ENCODE measurements around the gene STPG1.

Gene STPG1

DNA sequence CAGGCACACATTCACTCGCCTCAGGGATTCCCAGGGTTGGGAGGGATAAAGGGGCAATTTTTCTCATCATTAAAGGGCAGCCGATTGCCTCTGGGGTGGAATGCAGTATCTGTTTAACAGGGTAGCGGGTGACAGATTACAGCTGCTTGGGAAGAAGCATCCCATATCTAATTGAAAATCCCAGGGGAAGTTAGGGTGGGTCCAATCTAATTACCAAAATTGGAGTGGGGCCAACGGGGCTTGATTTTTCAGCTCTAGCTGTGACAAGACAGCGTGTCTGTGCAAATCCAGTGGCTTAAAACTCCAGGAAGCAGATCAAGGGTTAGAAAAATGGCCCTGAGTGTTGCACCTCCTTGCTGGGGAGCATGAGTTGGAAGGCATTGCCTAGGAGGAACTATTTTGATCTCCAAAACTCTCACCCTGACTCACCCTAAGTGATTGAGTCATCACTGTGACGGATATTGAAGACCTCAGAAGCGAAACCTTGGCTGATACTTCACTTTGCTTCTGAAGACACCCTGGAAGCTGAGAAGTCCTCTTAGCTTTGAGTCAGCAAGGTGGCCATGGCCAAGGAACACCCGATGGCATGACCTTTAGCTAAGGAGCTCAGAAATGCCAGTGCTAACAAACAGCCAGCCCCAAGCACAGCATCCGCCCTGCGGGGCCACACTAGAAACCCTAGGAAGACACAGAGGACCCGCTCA is 48.5 kb downstream of the STPG1 start:
- no peak for DNase-seq

DNA sequence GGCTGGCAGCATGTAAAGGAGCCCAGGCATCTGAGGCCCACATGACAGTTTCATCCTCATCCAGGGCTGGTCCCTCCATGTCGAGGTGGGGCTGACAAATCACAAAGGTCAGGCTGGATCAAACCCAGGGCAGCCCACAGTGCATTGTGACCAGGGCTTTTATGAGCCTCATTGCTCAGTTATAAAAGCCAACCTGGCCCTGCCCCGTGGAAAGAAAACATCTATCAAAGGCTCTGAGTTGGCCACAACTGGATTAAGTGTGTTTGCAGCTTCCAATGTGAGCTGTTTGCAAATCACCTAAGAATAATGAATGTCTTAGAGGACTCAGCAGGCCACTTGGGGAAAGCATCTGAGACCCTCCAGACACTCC is 49.0 kb downstream of the STPG1 start:
- DNase-seq, result no peak

DNA sequence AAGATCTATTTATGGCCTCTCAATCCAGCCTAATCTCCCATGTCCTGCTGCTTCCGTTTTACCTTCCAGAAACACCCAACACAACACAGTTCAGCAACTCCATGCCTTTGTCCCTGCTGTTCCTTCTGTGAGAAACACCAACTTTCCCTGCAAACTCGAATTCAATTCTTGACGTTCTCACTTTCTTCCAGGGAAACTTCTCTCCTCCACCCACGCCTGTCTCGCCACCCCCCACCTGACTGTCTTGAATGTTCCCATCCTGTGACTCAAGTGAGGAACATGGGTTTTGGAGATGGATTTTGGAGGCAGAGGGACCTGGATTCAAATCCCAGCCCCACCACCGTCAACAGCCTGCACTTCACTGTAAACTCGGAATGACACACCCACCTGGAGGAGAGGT is 49.6 kb downstream of the STPG1 start:
- no peak for DNase-seq

DNA sequence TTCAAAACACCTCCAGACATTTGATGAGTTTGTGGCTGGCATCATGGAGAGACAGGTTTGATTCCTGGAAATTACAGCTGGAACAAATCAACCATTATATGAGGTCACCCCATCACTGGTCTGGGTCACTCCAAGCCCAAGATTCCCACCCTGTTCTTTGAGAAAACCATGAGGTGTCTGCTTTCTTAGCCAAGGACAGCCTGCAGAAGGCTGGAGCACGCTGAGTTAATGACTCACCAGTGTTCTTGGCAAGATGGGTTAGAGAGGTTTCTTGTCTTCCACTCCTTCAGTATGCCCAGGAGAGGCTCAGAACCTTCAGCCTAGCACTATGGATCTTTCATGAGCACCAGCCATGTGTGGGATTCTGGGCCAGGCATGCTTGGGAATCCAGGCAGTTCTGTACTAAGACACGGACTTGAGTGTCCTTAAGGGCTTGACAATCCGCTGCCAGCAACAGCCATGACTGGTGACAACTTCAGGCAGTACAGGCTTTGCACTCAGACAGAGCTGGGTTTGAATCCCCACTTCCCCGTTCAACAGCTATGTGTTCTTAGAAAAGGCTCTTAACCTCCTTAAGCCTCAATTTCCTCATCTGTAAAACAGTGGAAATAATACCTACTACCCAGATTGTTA is 50.5 kb downstream of the STPG1 start:
- no peak for DNase-seq

DNA sequence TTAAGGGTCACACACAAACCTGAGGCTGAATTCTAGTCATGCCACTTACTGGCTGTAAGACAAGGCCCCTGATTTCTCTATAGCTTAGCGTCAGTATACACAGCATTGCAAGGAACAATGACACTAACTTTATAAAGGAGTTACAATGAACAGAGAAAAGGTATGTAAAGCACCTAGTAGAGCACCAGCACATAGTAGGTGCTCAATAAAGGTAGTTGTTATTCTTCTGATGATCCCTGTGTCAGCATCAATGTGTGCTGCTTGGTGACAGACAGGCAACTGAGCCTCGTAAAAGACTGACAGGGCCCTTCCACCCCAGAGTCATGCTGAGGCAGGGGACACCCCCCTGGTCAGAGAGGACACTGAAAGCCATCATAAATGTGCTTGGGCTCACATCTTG is 51.2 kb downstream of the STPG1 start:
- no peak for DNase-seq

DNA sequence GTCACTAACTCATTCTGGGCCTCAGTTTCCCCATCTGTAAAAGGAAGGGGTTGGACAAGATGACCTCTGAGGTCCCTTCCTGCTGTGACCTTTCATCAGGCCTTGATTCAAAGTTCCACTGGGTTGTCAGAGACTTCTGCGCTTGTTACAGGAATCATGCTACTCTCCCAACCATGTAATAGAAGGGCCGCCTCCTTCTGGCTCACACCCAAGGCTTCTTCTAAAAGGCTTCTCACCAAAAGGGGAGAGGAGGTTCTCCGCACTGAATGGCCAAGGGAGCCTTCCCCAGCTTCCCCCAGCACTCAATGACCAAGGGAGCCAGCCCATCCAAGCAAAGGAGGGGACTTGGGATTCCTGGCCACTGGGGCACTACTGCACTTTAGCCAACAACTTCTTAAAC is 51.8 kb downstream of the STPG1 start:
- no peak for DNase-seq

DNA sequence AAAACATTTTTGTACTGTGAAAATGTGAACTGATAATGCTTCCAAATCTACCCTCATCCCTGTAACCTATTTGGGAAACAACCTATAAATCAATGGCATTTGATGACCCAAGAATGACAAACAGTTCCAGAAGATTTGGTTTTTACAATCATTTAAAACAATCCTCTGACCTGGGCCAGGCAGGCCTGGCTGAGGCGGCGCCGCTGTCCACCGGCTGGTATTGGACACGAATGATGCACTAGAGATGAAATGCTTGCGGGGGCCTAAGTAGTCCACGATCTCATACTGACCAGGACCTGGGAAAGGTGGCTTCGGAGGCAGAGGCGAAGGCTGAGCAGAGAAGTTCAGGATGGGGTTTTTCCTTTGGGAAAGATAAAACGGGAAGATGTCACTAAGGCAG is 52.9 kb downstream of the STPG1 start:
- DNase-seq, result no peak

DNA sequence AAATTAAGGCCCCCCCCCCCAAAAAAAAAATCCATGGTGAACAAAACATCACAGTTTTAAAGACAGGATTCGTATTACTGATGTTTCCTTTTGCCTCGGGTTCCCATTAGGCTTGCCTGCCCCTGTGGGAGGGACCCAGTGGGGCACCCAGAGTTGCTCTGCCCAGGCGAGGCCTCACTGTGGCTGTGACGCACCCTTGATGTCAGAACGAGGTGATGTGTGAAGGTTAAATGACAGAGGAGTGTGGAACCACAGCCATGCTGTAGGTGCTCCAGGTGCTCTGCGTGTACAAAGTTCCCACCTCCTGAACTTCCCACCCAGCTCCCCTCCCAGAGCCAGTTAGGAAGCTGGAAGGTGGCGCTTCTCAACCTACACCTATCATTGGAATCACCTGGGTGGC is 56.5 kb downstream of the STPG1 start:
- DNase-seq, result no peak

DNA sequence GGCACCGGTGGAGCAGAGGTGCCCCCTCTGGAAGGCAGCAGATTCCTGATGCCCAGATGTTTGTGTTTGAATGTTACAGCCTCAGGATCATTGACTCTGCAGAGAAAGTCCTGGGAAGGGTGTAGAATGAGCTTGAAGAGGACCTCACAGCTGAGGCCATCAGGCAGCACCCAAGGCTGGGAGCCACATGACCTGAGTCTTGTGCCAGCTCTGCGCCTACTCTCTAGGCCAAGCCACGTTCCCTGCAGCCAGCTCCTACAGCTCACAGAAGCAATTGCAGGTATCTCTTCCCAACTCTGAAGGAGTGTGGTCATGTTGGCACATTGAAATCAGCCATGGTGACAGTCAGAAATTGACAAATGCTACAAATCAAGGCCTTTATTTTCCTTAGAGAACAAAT is 58.1 kb downstream of the STPG1 start:
- DNase-seq, result no peak

DNA sequence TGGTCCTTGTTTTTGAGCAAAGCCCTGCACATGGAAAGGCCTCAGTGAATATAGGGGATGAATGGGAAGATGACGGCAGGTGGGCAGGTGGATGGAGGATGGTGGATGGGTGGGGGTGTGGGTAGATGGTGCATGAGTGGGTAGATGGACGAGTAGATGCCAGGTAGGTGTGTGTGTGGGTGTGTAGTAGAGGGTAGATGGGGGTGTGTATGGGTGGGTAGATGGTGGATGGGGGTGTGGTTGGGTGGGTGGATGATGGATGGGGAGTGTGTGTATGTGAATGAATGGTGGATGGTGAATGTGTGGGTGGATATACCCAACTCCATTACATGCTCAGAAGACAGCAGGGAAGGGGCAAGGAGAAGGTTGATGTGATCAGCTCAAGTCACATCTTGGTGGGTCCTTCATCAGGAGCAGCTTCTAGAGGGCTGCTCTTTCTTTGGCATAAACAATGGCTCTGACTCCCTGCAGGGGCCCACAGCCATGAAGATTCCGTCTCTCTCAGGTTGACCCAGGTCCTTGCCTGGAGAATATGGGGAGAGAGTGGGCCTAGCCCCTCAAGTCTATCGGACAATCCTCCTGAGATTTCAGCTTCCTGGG is 60.2 kb downstream of the STPG1 start:
- DNase-seq, result no peak

DNA sequence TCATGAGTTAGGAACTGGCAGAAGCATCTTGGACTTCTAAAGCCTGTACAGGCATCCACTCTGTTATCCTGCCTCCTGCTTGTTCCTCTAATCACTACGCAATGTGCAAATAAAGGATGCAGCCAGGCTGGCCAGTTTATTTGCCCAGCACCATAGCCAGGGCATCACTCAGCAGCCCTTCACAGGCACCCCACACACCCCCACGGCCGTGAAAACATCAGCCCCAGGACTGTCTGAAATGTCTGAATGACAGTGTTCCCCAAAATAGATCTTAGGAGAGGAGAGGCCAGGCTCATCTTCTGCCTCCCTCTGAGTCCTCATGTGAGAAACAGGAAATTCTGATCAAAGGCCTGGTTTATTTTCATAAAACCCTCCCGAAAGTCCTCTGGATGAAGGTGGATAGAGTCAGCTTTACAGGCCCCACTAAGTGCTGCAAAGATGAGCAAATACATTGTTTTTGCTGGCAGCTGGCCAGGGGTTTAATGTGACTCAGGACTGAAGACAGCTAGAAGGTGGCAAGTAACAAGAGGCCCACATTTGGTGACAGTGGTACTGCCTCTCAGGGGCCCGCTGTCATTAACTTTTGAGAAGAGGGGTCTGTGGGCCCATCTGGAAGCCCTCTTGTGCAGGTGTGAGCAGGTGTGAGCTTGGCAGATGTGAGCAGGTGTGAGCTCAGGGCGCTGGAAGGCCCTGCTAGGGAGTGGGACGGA is 61.5 kb downstream of the STPG1 start:
- DNase-seq, result peak; percentile 42

DNA sequence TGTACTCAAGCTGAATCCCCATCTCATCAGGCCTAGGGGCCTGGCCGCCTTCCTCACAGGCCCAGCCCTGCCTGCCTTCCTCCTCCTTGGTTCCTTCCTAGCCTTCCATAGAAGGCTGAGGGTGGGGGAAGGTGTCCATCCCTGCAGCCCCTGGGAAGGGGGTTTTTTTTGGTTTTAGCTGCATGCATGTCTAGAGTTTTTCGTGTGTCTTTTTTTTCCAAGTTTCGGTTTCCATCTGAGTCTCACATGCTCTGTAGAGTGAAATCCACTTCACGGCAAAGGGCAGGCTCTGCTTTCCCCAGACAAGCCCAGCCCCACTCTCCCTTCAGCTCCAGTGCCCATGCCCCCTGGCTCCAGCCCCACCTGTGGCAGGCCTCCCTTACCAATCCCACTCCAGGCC is 62.3 kb downstream of the STPG1 start:
- DNase-seq, result no peak

DNA sequence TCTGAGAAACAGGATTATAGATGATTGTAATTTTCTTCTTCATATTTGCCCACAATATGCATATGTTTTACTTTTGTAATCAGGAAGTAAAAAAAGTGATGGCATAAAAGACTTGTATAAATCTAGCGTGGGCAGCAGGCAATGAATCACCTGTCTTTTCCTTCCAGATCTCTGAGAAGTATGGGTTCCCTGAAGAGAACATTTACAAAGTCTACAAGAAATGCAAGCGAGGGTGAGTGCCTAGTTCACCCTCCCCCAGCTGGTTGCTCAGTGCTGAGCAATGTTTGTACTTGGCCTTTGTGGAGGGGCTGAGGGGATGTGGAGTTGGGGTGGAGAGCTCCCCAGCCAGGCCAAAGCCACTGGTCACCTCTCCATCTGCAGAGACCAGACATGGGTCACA is 63.7 kb downstream of the STPG1 start:
- no peak for DNase-seq

DNA sequence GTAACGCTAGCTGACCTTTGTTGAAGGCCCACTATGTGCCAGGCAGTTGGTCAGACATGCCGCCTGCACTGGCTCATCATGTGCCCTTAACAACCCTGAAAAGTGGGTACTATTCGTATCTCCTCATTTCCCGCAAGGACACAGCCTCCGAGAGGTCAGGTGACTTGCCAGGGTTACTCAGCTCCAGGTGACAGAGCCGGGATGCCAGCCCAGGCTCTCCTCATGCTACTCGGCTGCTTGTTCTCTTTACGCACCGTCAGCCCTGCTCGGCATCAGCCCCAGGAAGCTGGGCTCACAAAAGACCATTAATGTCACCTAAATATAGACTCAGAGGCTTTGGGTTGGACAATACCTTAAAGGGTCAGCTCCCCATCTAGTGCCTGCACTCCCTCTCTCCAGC is 65.4 kb downstream of the STPG1 start:
- DNase-seq, result no peak

DNA sequence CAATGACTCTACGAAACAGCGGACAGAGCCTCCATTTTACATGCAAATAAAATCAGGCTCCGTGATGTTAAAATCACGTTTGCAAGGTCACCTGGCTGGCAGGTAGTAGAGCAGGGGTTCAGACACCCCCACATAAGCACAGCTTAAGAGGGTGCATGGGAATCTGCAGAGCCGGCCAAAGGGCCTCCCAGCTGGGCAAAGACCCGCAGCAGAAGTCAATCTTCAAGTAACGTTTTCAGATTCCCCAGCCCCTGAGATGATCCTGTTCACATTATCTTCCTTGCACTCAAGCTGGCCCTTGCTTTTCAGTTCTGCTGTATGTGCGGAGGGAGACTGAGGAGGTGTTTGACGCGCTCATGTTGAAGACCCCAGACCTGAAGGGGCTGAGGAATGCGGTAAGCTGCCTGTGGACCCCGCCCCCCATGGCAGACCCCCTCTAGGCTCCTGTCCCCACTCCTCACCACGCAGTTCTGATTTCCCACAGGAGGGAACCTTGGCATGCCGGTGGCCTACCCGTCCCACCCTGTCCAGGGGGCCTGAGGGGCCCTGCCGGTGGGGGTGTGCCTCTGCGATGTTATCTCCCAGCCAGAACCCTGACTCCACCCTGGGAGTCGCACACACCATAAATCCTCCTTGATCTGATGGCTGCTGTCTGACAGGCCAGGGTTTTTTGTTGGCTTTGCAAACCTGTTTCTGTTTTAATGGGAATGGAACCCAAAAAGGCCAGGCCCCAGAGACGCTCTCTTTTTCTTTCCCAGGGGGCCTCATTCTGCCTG is 66.2 kb downstream of the STPG1 start:
- DNase-seq, result no peak

DNA sequence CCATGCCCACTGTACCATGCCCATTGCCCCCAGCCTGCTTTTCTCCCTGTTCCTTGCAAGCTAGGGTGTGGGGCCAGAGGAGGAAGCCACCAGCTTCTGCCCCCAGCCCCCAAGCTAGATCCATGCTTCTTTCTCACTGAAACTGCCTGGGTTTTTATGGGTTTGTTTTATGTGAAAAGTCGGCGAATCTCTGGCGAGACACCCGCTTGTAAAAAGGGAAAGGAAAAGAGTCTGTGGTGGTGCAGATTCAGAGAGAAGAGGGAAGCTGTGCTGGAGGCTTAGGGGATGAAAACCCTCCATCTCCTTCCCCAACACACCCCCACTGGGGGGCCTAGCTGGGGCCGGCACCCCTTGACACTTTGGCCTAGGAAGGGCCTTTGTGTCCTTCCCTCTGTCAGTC is 68.2 kb downstream of the STPG1 start:
- DNase-seq, result no peak

DNA sequence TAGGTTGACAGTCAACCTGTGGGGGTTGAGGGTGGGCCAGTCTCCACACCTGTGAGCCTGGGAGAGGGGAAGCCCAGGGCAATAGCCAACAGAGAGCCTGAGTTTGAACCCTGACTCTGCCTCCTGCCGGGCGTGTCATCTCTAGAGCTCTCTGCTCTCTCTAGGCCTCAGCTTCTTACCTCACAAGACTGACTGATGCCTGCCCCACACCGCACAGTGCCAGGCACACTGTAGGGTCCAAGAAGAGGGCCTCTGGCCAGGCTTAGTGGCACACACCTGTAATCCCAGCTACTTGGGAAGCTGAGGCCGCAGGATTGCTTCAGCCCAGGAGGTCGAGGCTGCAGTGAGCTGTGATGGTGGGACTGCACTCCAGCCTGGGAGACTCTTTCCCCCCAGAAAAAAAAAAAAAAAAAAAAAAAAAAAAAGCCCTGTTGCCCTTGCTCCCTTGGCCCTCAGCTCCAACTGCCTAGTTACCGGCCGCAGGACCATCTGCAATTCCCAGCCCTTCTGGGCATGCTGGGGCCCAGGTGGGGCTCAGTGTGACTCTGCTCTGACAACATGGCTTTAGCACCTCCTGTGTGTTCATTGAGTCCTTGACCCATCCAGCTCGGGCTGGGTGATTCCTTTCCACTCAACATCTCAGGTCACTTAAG is 69.4 kb downstream of the STPG1 start:
- no peak for DNase-seq

DNA sequence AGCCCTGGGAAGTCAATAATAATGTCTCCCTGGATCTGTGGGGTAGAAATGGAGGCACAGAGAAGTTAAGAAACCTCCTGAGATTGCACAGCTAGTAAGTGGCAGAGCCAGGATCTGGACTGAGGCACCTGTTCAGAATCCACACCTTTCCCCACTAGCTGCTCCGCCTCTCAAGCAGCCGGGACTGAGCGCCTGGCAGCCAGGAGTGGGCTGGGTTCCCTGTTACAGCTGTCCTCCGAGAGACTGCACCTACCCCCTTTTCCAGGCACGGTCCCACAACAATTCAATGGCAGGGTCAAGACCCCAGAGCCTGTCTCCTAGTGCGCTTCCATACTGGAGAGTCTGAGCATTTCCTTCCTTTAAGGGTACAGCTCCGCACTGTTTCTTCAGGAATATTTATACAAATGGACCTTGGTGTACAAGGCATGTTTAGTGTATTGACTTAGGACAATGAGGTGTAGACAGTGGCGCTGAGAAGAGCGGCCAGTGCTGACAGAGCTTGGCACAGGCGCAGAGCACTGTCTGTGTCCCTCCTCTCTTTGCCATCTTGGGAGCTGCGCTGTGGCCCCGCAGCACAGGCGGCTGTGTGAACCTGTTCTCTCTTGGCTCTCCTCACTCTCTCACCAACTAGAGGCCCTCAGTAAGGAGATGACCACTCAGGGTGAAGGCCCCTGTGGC is 70.0 kb downstream of the STPG1 start:
- DNase-seq, result no peak

DNA sequence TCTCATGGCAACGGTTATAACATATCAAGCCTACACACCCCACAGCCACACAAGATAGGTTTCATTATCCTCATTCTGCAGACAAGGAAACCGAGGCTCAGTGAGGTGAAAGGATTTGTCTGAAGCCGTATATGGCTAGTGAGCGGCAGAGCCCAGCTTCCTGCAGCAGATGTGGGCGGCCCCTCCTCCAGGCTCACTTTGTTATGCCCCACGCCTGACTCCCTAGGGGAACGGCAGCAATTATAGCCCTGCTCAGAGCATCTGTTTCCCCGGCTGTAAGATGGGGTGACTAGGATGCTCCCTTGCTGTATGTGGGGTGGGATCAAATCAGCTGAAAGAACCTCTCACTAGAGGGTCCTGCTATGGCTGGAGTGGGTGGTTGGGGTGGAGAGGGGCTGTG is 72.3 kb downstream of the STPG1 start:
- no peak for DNase-seq

DNA sequence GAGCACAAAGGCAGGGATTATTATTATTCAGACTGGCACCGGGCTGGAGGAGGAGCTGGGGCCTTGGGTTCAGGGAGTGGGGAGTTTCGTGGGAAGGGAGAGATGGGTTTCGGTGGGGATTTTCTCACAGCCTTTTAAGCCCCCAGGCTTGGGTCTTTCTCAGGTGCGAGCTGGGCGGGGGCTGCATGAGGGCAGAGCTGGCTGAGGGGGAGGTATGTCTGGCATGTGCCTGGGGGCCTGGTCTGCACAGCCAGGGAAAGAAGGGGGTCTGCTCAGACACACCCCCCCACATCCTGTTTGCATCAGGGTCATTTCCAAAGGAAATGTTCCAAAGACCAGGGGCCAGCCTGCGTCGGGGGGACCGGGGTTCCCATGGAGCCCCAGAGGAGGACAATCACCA is 72.8 kb downstream of the STPG1 start:
- no peak for DNase-seq

DNA sequence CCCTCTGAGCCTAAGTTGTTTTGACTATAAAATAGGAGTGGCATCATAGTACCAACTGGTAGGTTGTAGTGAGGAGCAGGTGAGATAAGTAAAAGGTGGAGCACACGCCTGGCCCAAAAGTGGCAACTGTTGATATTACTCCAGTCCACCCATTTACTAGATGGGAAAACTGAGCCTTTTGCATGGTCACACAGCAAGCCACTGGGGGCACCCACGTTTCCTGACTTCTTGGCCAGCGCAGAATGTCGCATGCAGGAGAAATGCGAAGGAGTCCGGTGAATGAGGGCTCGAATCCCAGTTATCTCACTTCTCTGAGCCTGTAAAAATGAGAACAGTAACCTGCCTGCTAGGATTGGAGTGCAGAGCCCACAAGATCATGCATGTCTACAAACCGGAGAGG is 73.6 kb downstream of the STPG1 start:
- no peak for DNase-seq

DNA sequence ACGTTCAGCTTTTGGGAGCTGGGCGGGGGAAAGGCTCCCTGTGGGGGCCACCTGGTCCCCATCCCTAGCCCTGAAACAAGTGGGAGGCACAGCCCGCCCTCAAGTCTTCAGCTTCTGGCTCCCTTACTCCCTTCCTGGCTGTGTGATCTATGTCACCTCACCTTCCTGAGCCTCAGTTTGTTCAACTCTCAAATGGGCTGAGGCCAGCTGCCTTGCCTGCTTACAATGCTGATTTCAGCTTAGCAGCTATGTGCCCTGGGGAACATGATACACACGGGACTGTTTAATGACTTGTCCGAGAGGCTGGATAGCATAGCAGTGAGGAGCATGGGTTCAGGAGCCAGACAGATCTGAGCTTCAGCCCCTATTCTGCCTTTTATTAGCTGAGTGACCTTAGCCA is 75.1 kb downstream of the STPG1 start:
- no peak for DNase-seq

Data from CD4-positive, alpha-beta T cell treated with Interleukin-6 for 4 hours (primary cell).